Tibial nerve (tissue), 4 donors: ENCODE data around the gene TMUB2. TPM values are rescaled to one million over a fixed set of nuclear protein-coding genes. Genes with fewer than 3 reads are reported as not detected.

ENCODE experiments used
- DNase-seq, 2 donors: peaks; one replicate each; pipeline ENCODE4 v3.0.0-alpha.2; 2019; ENCODE audit warnings: low spot score in 2 of 2
- H3K27ac ChIP-seq, 4 donors: fragments of 200-600 bp; sonication (generic) in 3 of 4; one replicate each; pipeline ENCODE4 v1.5.1; 2017 to 2019; ENCODE audit warnings: mild to moderate bottlenecking in 1 of 4
- H3K27me3 ChIP-seq, 2 donors: fragments of 200-600 bp; sonication (generic) in 1 of 2; one replicate each; pipeline versions ENCODE4 v1.5.1 to v1.6.0; 2017 to 2019
- H3K36me3 ChIP-seq, 3 donors: fragments of 200-600 bp; sonication (generic); one replicate each; pipeline ENCODE4 v1.5.1; 2018 to 2019
- H3K4me1 ChIP-seq, 4 donors: fragments of 200-600 bp; sonication (generic) in 3 of 4; one replicate each; pipeline ENCODE4 v1.5.1; 2017 to 2019
- H3K4me3 ChIP-seq, 4 donors: fragments of 200-600 bp; sonication (generic) in 3 of 4; one replicate each; pipeline ENCODE4 v1.5.1; 2017 to 2019; ENCODE audit warnings: mild to moderate bottlenecking in 1 of 4, moderate library complexity in 1 of 4
- H3K9me3 ChIP-seq, 4 donors: fragments of 200-600 bp; sonication (generic) in 3 of 4; one replicate each; pipeline ENCODE4 v1.5.1; 2017 to 2019
- CTCF ChIP-seq, 5 experiments: fragments of 200-600 bp in 3 of 5; fragments of 450-650 bp in 2 of 5; sonication (generic) in 3 of 5; IDR thresholded peaks; one replicate each; pipeline ENCODE4 v1.5.1; 2016 to 2019; ENCODE audit warnings: antibody characterized with exemption in 5 of 5, mild to moderate bottlenecking in 3 of 5, moderate library complexity in 2 of 5
- EP300 ChIP-seq, 2 donors: sonication (generic); formaldehyde crosslinking; IDR thresholded peaks; one replicate each; pipeline ENCODE4 v1.6.1; 2017; ENCODE audit warnings: antibody characterized with exemption in 2 of 2, mild to moderate bottlenecking in 1 of 2
- POLR2A ChIP-seq, 2 donors: fragments of 450-650 bp; IDR thresholded peaks; one replicate each; pipeline ENCODE4 v1.6.1; 2017; ENCODE audit warnings: antibody characterized with exemption in 2 of 2, mild to moderate bottlenecking in 2 of 2, moderate library complexity in 2 of 2
- WGBS, 2 donors: methylation state at CpG; one replicate each; pipeline ENCODE4 v1.1.5; 2018; 5-methylcytosine and 5-hydroxymethylcytosine counted together
- total RNA-seq, 4 donors: library from RNA; depleted of rRNA; stranded (reverse); fragments of >200 nt; gene quantifications; one replicate each; pipeline ENCODE4 v1.1.0, GENCODE V29; 2016

Gene TMUB2
- total RNA-seq, 4 donors from 2014 or later: 28.6 to 41.2 (median 35.6) TPM

- peak overlapping the region in 3 of 4 donors; percentile 46 to 99 (median 72) for H3K27ac ChIP-seq
- H3K36me3 ChIP-seq: peaks cover 0 to 14% (median 4%) of the 10 kb centered on the region in 3 donors
- H3K4me1 ChIP-seq: peaks cover 0 to 50% (median 11%) of the 10 kb centered on the region in 4 donors
- H3K27me3 ChIP-seq: no peaks in the 10 kb centered on the region
- TF ChIP-seq POLR2A (IDR thresholded peaks at IDR 0.05) (no peak), EP300 (IDR thresholded peaks at IDR 0.05) (peak; percentile 40 to 42)
- 46 to 54% methylated on average over 4 of the region's 4 CpGs for WGBS, 2 donors
- H3K9me3 ChIP-seq: no peaks in the 10 kb centered on the region
- no peak overlapping the region for H3K4me3 ChIP-seq
- peak; percentile 34 to 41 for DNase-seq
Observed at GRCh38 chr17:44202756-44203155, 16.0 kb downstream of the TMUB2 start.

- Histone ChIP-seq H3K4me1 (peaks cover 0 to 41% (median 4%) of the 10 kb centered on the region in 4 donors), H3K4me3 (no peak overlapping the region), H3K9me3 (no peaks in the 10 kb centered on the region), H3K27ac (peak overlapping the region in 3 of 4 donors; percentile 46 to 99 (median 72)), H3K27me3 (no peaks in the 10 kb centered on the region), H3K36me3 (peaks cover 0 to 26% (median 11%) of the 10 kb centered on the region in 3 donors)
- peak; percentile 39 to 67 (median 62) for TF ChIP-seq CTCF (IDR thresholded peaks at IDR 0.05)
- no peak for TF ChIP-seq EP300 (IDR thresholded peaks at IDR 0.05)
- 54 to 56% methylated on average over 9 of the region's 9 CpGs for WGBS, 2 donors
- DNase-seq: peak in 1 of 2 donors; percentile 39
Observed at GRCh38 chr17:44203731-44204440, 17.1 kb downstream of the TMUB2 start.

- Histone ChIP-seq H3K27me3 (no peaks in the 10 kb centered on the region), H3K4me1 (peaks cover 0 to 41% (median 4%) of the 10 kb centered on the region in 4 donors), H3K27ac (peak overlapping the region in 2 of 4 donors; percentile 19 to 99), H3K4me3 (no peak overlapping the region), H3K36me3 (peaks cover 2 to 31% (median 11%) of the 10 kb centered on the region in 3 donors), H3K9me3 (no peaks in the 10 kb centered on the region)
- DNase-seq: no peak
- TF ChIP-seq CTCF (IDR thresholded peaks at IDR 0.05): no peak
- TF ChIP-seq POLR2A (IDR thresholded peaks at IDR 0.05): no peak
- no peak for TF ChIP-seq EP300 (IDR thresholded peaks at IDR 0.05)
- WGBS, 2 donors: 52 to 64% methylated on average over 5 of the region's 5 CpGs
Observed at GRCh38 chr17:44204441-44204882, 17.7 kb downstream of the TMUB2 start.

- Histone ChIP-seq H3K36me3 (peaks cover 2 to 46% (median 11%) of the 10 kb centered on the region in 3 donors), H3K4me3 (no peak overlapping the region), H3K27me3 (no peaks in the 10 kb centered on the region), H3K9me3 (no peaks in the 10 kb centered on the region), H3K27ac (peak overlapping the region in 1 of 4 donors; percentile 39), H3K4me1 (peaks cover 0 to 47% (median 13%) of the 10 kb centered on the region in 4 donors)
- WGBS, 2 donors: 41 to 45% methylated on average over 13 of the region's 13 CpGs
- TF ChIP-seq EP300 (IDR thresholded peaks at IDR 0.05) (no peak), POLR2A (IDR thresholded peaks at IDR 0.05) (no peak), CTCF (IDR thresholded peaks at IDR 0.05) (no peak)
- DNase-seq: no peak
Observed at GRCh38 chr17:44205962-44206824, 19.4 kb downstream of the TMUB2 start.

- Histone ChIP-seq H3K4me3 (no peak overlapping the region), H3K27ac (peak overlapping the region in 1 of 4 donors; percentile 22), H3K9me3 (no peaks in the 10 kb centered on the region), H3K27me3 (no peaks in the 10 kb centered on the region), H3K36me3 (peaks cover 2 to 52% (median 15%) of the 10 kb centered on the region in 3 donors), H3K4me1 (peaks cover 0 to 47% (median 15%) of the 10 kb centered on the region in 4 donors)
- WGBS, 2 donors: 75 to 80% methylated on average over 5 to 6 of the region's 6 CpGs
- no peak for DNase-seq
- TF ChIP-seq POLR2A (IDR thresholded peaks at IDR 0.05) (no peak), CTCF (IDR thresholded peaks at IDR 0.05) (no peak), EP300 (IDR thresholded peaks at IDR 0.05) (no peak)
Observed at GRCh38 chr17:44206825-44207155, 20.0 kb downstream of the TMUB2 start.
